K562 (cell line): Measurements from ENCODE around the gene TRPV5. TPM values are rescaled to one million over a fixed set of nuclear protein-coding genes. Genes with fewer than 3 reads are reported as not detected.

ENCODE experiments used
- ATAC-seq: fragments of 200-7000 bp; cut with Tn5 transposase; 3 replicates; pipeline ENCODE4 v1.9.1; 2020; ENCODE audit warnings: moderate library complexity
- BruUV-seq: library from RNA; stranded (reverse); fragments of 400-500 nt; replicated peaks from 2 replicates; lab custom pipeline; 2021; lab: Mats Ljungman, UMichigan
- CTCF ChIA-PET: fragments of 300-600 bp; formaldehyde crosslinking; extraction: SDS; loops from one replicate; lab custom pipeline; 2021; ENCODE audit warnings: low intra/inter-chr PET ratio; lab: Yijun Ruan, JAX
- POLR2A ChIA-PET: fragments of 300-600, 350-650 bp; sonication (Branson Sonifier 250); formaldehyde crosslinking; extraction: SDS; loops from one replicate; lab custom pipeline; 2021; ENCODE audit warnings: antibody characterized with exemption, inconsistent platforms; lab: Yijun Ruan, JAX
- DNase-seq, 4 experiments: peaks; one replicate each; pipeline versions ENCODE4 v3.0.0 to v3.0.0-alpha.2; 2011 to 2018; ENCODE audit warnings: low spot score in 3 of 4, mixed read lengths in 3 of 4; ENCODE audit errors: extremely low read depth in 1 of 4
- FAIRE-seq: peaks from 2 replicates; lab custom pipeline; 2011; peaks lifted over from hg19 to GRCh38; lab: Jason Lieb, UNC
- H2AFZ ChIP-seq: 2 replicates; pipeline ENCODE4 v1.6.0; 2011; ENCODE audit warnings: low read depth, low read length, control low read depth, inconsistent platforms
- H3K27ac ChIP-seq: fragments of 200-600 bp; 3 replicates; pipeline ENCODE4 v1.8.0; 2011; ENCODE audit warnings: low read depth, mild to moderate bottlenecking, control low read depth, inconsistent platforms, low read length, moderate library complexity, mixed read lengths; ENCODE audit errors: extremely low read depth
- H3K27me3 ChIP-seq, 2 experiments: fragments of 300-600 bp in 1 of 2; 2 replicates in 1 of 2; 3 replicates in 1 of 2; pipeline versions ENCODE4 v1.6.0 to v1.8.0; 2011; ENCODE audit warnings: inconsistent platforms in 2 of 2, low read length in 2 of 2, mild to moderate bottlenecking in 1 of 2, mixed read lengths in 1 of 2, moderate library complexity in 1 of 2; ENCODE audit not compliant: control insufficient read depth in 2 of 2, insufficient read depth in 2 of 2
- H3K36me3 ChIP-seq: fragments of 300-600 bp; 3 replicates; pipeline ENCODE4 v1.8.0; 2011; ENCODE audit warnings: mild to moderate bottlenecking, low read length, inconsistent platforms; ENCODE audit not compliant: control insufficient read depth, insufficient read depth
- H3K4me1 ChIP-seq, 2 experiments: fragments of 200-600 bp in 1 of 2; replicated peaks in 1 of 2; 2 replicates in 1 of 2; 3 replicates in 1 of 2; pipeline versions ENCODE4 v1.5.1 to v1.8.0; 2011; ENCODE audit warnings: inconsistent platforms in 2 of 2, low read length in 2 of 2, mild to moderate bottlenecking in 1 of 2, mixed read lengths in 1 of 2, moderate library complexity in 1 of 2; ENCODE audit not compliant: control insufficient read depth in 2 of 2, insufficient read depth in 2 of 2
- H3K4me2 ChIP-seq: 2 replicates; pipeline ENCODE4 v1.6.1; 2011; ENCODE audit warnings: low read length, control low read depth, inconsistent platforms, mixed read lengths; ENCODE audit not compliant: insufficient read depth
- H3K4me3 ChIP-seq: fragments of 200-600 bp; sonication (generic), shearing (Covaris generic); 2 replicates; pipeline ENCODE4 v1.5.1; 2016; ENCODE audit warnings: control low read depth, inconsistent platforms
- H3K79me2 ChIP-seq: fragments of 200-600 bp; 3 replicates; pipeline ENCODE4 v1.8.0; 2011; ENCODE audit warnings: low read length, inconsistent platforms; ENCODE audit not compliant: control insufficient read depth, insufficient read depth
- H3K9ac ChIP-seq, 2 experiments: 2 replicates each; pipeline versions ENCODE4 v1.6.0 to v1.6.1; 2011; ENCODE audit warnings: low read depth in 2 of 2, low read length in 2 of 2, control low read depth in 1 of 2, inconsistent platforms in 1 of 2, mild to moderate bottlenecking in 1 of 2, mixed read lengths in 1 of 2; ENCODE audit not compliant: insufficient read depth in 1 of 2
- H3K9me1 ChIP-seq: one replicate; pipeline ENCODE4 v1.6.0; 2011; ENCODE audit warnings: inconsistent platforms, mild to moderate bottlenecking, low read length, moderate library complexity; ENCODE audit not compliant: control insufficient read depth, insufficient read depth
- H3K9me3 ChIP-seq: replicated peaks from 2 replicates; pipeline ENCODE4 v1.5.1; 2011; ENCODE audit warnings: low read depth, low read length, inconsistent platforms; ENCODE audit not compliant: control insufficient read depth, insufficient read depth
- H4K20me1 ChIP-seq: replicated peaks from 2 replicates; pipeline ENCODE4 v1.6.1; 2011; ENCODE audit warnings: low read length, inconsistent platforms, mixed read lengths; ENCODE audit not compliant: control insufficient read depth, insufficient read depth
- CBX1 ChIP-seq: sonication (generic); IDR thresholded peaks from 2 replicates; pipeline ENCODE4 v1.6.1; 2016; ENCODE audit warnings: antibody characterized with exemption, low read depth, mild to moderate bottlenecking
- EHMT2 ChIP-seq: fragments of 450-650 bp; IDR thresholded peaks from 2 replicates; pipeline ENCODE4 v1.6.1; 2018; ENCODE audit warnings: antibody characterized with exemption
- MEIS2 ChIP-seq: fragments of 450-650 bp; IDR thresholded peaks from 2 replicates; pipeline ENCODE4 v1.6.1; 2014; ENCODE audit warnings: mild to moderate bottlenecking; ENCODE audit not compliant: partially characterized antibody
- MGA ChIP-seq: fragments of 450-650 bp; IDR thresholded peaks from 2 replicates; pipeline ENCODE4 v1.6.1; 2016; ENCODE audit warnings: mild to moderate bottlenecking, moderate library complexity
- ZNF79 ChIP-seq: fragments of 250-450 bp; sonication (Bioruptor Pico); IDR thresholded peaks from 2 replicates; pipeline ENCODE4 v1.4.0; 2020; ENCODE audit warnings: low read depth, mild to moderate bottlenecking, moderate library complexity
- WGBS: fragments of 100-300 bp; shearing (Covaris generic); methylation state at CpG from one replicate; pipeline ENCODE4 v1.1.6; 2016; ENCODE audit warnings: low coverage, mixed read lengths; ENCODE audit not compliant: insufficient coverage; ENCODE audit errors: missing lambda C conversion rate; 5-methylcytosine and 5-hydroxymethylcytosine counted together
- in situ Hi-C: fragments of 300-500 bp; cut with MboI; formaldehyde crosslinking; loops from 4 replicates; pipeline ENCODE4 v1.15.0; 2018; ENCODE audit warnings: inconsistent platforms, mixed read lengths
- intact Hi-C: fragments of 100-400 bp; cut with micrococcal nuclease; formaldehyde crosslinking; loops from 2 replicates; pipeline ENCODE4 v1.14.2; 2022
- polyA plus RNA-seq, 8 experiments: library from polyadenylated mRNA; depleted of rRNA in 4 of 8; stranded (reverse) in 5 of 8; unstranded in 3 of 8; fragments of >200 nt; fragmentation: Nextera tagmentation in 2 of 8; fragmentation: Illumina TruSeq in 1 of 8; extraction: Ambion mirVana in 2 of 8; extraction: Trizol in 1 of 8; gene quantifications; 2 replicates each; pipeline versions ENCODE4 v1.2.1 to v1.2.3, GENCODE V29; 2011 to 2014; ENCODE audit warnings: inconsistent platforms in 1 of 8, missing spikeins in 1 of 8
- total RNA-seq, 7 experiments: library from RNA; depleted of rRNA in 6 of 7; stranded (reverse); fragments of >200 nt in 6 of 7; fragmentation: Illumina TruSeq in 2 of 7; extraction: Trizol in 2 of 7; gene quantifications; 2 replicates each; pipeline versions ENCODE4 v1.2.1 to v1.2.3, GENCODE V29; 2011 to 2021; ENCODE audit warnings: low replicate concordance in 1 of 7

TRPV5 gene
- total and polyA plus RNA-seq, 9 of the 15 experiments (the other 6 are each of a cell fraction or from before 2014, with no cell fraction given): not detected

GRCh38 chr7:142860968-142861367, 72.6 kb downstream of the TRPV5 start:
- in situ Hi-C loops (no loop called here), intact Hi-C loops (no loop called here)

More at GRCh38 chr7:142860968-142861367, 72.6 kb downstream of the TRPV5 start:
- no TSS peak for BruUV-seq
- Histone ChIP-seq H3K4me1 (peaks cover 7 to 12% of the 10 kb centered on the region in 2 experiments; a peak in 3 of 5 replicates), H2AFZ (no peak overlapping the region), H3K27ac (no peak overlapping the region), H3K9ac (no peak overlapping the region), H3K27me3 (peaks cover 11 to 54% of the 10 kb centered on the region in 2 experiments; a peak in 4 of 5 replicates), H4K20me1 (no peaks in the 10 kb centered on the region; the same call in 1 of the 2 replicates), H3K4me2 (no peak overlapping the region), H3K9me1 (no peaks in the 10 kb centered on the region), H3K36me3 (no peaks in the 10 kb centered on the region), H3K79me2 (no peaks in the 10 kb centered on the region), H3K4me3 (no peak overlapping the region), H3K9me3 (no peaks in the 10 kb centered on the region)
- no peak for TF ChIP-seq CBX1
- TF ChIP-seq ZNF79: no peak
- TF ChIP-seq MGA: no peak
- no peak for TF ChIP-seq MEIS2
- TF ChIP-seq EHMT2: no peak
- 16% methylated on average over 3 of the region's 3 CpGs for WGBS
- no peak for ATAC-seq
- no peak for DNase-seq
- ChIA-PET CTCF (no interaction called here), POLR2A (interaction anchor here (1.3 kb wide), 1 partner anchor 19 kb away, joined by 3 read pairs; no protein-coding TSS in a partner anchor)
- no peak for FAIRE-seq
